RWPE1 (cell line): Measurements from ENCODE around the gene OR6B3.

ENCODE experiments used
- CTCF ChIA-PET: fragments of 350-600 bp; sonication (Branson Sonifier 250); formaldehyde crosslinking; extraction: SDS; loops from one replicate; lab custom pipeline; 2021; lab: Yijun Ruan, JAX
- POLR2A ChIA-PET: fragments of 400-600 bp; formaldehyde crosslinking; extraction: SDS; loops from one replicate; lab custom pipeline; 2020; ENCODE audit warnings: antibody characterized with exemption; ENCODE audit not compliant: low non-redundant PET; lab: Yijun Ruan, JAX
- DNase-seq: peaks from one replicate; pipeline ENCODE4 v3.0.0; 2012; ENCODE audit warnings: low spot score
- H3K27ac ChIP-seq: fragments of 450-650 bp; 2 replicates; pipeline ENCODE4 v1.5.1; 2017
- TF ChIP-seq, protein P1 (sequence below): fragments of 450-650 bp; conservative IDR thresholded peaks from 2 replicates; pipeline ENCODE4 v1.5.1; 2017; ENCODE audit warnings: low read depth, mild to moderate bottlenecking

OR6B3 gene

DNA sequence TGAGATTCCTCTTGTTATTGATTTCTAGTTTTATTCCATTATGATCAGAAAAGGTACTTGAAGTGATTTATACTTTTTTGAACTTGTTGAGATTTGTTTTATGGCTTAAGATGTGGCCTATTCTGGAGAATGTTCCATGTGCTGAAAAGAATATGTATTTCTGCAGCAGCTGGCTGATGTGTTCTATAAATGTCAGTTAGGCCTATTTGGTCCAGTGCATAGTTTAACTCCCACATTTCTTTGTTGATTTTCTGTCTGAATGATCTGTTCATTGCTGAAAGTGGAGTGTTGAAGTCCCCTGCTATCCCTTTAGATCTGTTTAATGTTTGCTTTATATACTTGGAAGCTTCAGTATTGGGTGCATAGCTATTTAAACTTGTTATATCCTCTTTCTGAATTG, 16.0 kb downstream of the OR6B3 start:
- CTCF ChIA-PET: no interaction called here

DNA sequence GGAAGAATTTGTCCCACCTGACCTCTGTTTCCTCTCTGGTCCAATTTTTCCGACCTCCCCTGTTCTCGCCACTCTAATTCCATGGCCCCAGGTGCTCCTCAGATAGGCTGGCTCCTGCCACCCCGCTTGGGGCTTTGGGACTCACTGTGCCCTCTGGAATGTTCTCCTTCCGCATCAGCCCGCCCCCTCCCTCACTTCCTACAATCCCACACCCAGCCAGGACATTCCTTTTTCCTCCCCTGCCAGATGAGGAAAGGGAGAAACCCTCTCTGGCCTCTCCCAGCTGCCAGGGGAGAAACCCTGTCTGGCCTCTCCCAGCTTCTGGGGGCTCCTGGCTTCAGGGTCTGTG, 20.0 kb downstream of the OR6B3 start:
- ChIA-PET POLR2A (no interaction called here), CTCF (no interaction called here)
- DNase-seq: no peak
- H3K27ac ChIP-seq: no peak overlapping the region
- TF ChIP-seq, protein P1, sequence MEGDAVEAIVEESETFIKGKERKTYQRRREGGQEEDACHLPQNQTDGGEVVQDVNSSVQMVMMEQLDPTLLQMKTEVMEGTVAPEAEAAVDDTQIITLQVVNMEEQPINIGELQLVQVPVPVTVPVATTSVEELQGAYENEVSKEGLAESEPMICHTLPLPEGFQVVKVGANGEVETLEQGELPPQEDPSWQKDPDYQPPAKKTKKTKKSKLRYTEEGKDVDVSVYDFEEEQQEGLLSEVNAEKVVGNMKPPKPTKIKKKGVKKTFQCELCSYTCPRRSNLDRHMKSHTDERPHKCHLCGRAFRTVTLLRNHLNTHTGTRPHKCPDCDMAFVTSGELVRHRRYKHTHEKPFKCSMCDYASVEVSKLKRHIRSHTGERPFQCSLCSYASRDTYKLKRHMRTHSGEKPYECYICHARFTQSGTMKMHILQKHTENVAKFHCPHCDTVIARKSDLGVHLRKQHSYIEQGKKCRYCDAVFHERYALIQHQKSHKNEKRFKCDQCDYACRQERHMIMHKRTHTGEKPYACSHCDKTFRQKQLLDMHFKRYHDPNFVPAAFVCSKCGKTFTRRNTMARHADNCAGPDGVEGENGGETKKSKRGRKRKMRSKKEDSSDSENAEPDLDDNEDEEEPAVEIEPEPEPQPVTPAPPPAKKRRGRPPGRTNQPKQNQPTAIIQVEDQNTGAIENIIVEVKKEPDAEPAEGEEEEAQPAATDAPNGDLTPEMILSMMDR: no peak

More for the DNA sequence above, 16.0 kb downstream of the OR6B3 start:
- H3K27ac ChIP-seq: no peak overlapping the region
- TF ChIP-seq, protein P1: no peak
- DNase-seq: no peak
- POLR2A ChIA-PET: no interaction called here

DNA sequence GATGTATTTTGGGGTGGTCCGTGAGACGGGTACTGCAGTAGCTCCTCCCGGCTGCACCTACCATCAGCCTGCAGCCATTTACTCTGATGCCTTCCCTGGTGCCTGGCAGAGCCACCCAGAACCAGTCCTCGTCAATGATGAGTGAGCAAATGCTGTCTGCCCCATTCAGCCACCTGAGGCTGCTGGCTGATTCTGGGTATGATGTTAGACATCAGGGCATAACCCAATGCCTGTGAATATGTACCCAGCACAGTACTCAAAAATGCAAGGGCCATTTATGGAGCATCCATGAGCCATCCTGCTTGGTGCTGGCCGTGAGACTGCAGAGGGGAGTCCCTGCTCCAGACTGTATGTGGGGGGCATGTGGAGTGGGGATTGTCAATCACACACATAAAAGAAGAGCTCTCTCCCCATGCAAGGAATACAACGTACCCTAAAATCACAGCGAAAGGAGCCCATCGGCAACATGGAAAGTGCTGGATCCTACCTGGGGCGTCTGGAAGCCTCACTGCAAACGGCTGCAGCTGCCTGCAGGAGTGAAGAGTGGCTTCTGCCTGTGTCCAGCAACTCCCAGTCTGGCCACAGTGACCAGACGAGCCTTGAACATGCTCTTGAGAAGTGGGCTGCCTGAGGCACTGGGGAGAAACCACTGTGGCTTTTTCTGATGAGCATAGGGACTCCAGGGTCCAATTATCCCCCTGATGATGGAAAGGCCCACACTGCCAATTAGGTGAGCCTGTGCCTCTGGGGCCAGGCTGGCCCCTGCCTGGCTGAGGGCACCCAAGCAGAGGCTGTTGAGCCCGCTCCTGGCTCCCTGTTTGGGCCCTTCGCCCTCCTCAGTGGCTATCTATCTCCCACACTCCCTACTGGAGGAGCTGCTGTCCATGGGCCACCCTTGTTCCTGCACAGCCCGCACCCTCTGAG, 20.7 kb downstream of the OR6B3 start:
- TF ChIP-seq, protein P1: no peak
- no peak for DNase-seq
- CTCF ChIA-PET: interaction anchor here (0.6 to 1.4 kb wide), 3 partner anchors 11 to 569 kb away, joined by 3 to 4 read pairs (median 4); no protein-coding TSS in a partner anchor
- POLR2A ChIA-PET: no interaction called here
- no peak overlapping the region for H3K27ac ChIP-seq

DNA sequence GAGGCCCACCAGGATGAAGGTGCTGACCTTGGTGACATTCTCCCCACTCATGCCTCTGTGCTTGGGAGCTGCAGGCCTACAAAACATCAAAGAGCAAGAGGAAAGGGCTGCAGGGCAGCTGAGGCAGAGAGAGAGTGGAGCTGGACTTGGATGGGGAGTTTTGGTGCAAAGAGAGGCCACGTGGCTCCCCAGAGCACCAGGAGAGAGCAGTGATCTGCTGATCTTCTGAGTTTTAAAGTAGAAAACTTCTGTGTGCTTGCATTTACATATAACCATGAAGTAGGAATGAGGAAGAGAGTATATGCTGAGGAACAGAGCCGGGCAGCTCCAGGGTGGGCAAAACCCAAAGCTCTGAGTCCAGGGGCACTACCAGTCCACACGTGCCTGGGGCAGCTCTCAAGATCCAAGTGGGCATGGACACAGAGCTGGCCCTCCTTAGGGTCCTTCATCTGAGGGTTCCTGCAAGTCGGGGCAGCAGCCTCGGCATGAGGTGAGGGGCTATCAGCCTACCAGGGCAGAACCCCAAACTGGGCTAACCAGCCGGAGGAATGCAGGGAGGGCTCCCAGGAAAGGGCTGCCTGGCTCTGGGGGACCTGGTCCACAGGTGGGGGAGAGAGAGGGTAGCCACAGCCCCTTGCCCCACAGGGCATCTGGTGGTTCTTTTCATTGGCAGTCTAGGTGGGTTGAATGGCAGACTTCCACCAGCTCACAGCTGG, 22.8 kb downstream of the OR6B3 start, which contains the start of gene OR6B2:
OR6B2 (minus strand) TSS at position 51 of the 716 bp plus-strand sequence; CDS start at position 51, 0 bp downstream.
- no peak for DNase-seq
- CTCF ChIA-PET: interaction anchor here (0.6 kb wide), 1 partner anchor 11 kb away, joined by 3 read pairs; no protein-coding TSS in a partner anchor
- TF ChIP-seq, protein P1: no peak
- H3K27ac ChIP-seq: no peak within 1 kb of the TSS
- POLR2A ChIA-PET: no interaction called here

DNA sequence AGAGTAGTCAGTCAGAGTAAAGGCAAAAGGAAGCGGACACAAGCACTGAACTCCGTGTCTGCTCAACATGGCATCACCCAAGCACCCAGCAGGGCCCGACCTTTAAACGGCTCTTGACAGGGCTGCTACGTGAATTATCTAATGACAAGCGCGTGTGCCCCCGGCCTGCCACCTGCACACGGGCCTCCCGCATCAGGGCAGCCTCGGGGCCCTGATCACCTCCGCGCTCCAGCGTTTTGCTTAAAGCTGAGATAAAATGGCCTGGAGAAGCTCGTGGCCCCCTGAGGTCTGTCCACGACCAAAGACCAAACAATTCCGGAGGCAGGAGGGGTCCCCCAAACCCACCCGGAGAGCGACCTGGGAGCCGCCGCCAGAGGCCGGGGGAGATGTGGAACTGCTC, 28.6 kb downstream of the OR6B3 start:
- TF ChIP-seq, protein P1: no peak
- POLR2A ChIA-PET: interaction anchor here (0.6 kb wide), 1 partner anchor 119 kb away, joined by 3 read pairs; no protein-coding TSS in a partner anchor
- CTCF ChIA-PET: interaction anchor here (0.7 kb wide), 1 partner anchor 41 kb away, joined by 4 read pairs; no protein-coding TSS in a partner anchor
- peak overlapping the region; percentile 79 for H3K27ac ChIP-seq
- peak; percentile 22 for DNase-seq

DNA sequence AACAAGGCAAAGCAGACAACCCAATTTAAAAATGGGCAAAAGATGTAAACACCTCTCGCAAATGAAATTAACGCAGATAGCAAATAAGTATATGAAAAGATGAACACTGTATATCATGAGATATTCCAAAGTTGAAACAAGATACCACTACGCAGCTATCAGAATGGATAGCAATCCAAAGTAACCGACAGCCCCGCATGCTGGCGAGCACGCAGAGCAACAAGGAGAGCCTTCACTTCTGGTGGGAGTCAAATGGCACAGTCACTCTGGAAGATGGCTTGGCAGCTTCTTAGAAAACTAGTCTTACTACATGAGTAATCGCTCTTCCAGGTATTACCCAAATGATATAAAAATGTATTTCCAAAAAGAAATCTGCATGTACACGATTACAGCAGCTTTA, 29.5 kb downstream of the OR6B3 start:
- POLR2A ChIA-PET: no interaction called here
- no peak overlapping the region for H3K27ac ChIP-seq
- CTCF ChIA-PET: no interaction called here
- TF ChIP-seq, protein P1: no peak
- DNase-seq: no peak
